ENCODE data around the gene HTRA2.

Gene HTRA2

DNA sequence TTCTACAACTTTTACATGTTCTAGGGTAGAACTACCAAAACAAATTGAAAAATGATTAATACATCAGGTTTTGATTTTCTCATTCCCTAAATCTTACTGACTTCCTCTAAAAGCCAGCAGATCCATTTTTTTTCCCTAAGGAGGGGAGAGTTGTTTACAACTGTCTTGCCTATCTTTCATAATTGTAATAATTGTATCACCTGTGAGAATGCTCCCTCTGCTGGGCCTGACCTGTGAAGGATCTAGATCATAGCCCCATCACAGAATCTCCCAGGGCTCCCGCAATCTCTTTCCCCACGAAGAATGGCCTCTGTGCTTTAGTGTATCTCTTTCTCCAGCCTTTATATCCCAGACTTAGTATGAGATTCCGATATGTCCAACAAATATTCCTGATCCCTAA, 14.9 kb downstream of the HTRA2 start:
- DNase-seq (ENCODE audit: low read depth in 1 of 2, low spot score in 1 of 2): no peak
- TF ChIP-seq JUND (IDR thresholded peaks at IDR 0.05; ENCODE audit: low read depth): no peak
- in situ Hi-C loops (cut with HindIII; ENCODE audit: low pct_unique_long_range_greater_than_20kb, low sequenced_read_pairs): no loop called here

DNA sequence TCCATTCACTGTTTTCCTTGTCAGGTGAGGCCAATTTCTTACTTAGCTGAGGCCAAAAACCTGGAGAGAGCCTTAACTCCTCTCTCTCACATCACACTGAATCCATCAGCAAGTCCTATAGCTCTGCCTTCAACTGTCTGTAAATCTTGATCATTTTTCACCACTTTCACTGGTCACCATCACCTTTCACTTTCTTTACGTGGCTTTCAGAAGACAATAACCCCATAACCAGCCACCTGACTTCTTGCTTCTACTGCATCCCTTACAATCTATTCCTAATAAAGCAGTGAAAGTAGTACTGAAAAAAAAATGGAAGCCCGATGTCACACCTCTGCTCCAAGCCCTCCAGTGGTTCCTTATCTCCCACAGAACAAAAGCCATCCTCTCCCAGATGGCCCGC, 16.3 kb downstream of the HTRA2 start:
- no peak for DNase-seq (ENCODE audit: low read depth in 1 of 2, low spot score in 1 of 2)
- TF ChIP-seq JUND (IDR thresholded peaks at IDR 0.05; ENCODE audit: low read depth): no peak
- in situ Hi-C loops (cut with HindIII; ENCODE audit: low pct_unique_long_range_greater_than_20kb, low sequenced_read_pairs): no loop called here

DNA sequence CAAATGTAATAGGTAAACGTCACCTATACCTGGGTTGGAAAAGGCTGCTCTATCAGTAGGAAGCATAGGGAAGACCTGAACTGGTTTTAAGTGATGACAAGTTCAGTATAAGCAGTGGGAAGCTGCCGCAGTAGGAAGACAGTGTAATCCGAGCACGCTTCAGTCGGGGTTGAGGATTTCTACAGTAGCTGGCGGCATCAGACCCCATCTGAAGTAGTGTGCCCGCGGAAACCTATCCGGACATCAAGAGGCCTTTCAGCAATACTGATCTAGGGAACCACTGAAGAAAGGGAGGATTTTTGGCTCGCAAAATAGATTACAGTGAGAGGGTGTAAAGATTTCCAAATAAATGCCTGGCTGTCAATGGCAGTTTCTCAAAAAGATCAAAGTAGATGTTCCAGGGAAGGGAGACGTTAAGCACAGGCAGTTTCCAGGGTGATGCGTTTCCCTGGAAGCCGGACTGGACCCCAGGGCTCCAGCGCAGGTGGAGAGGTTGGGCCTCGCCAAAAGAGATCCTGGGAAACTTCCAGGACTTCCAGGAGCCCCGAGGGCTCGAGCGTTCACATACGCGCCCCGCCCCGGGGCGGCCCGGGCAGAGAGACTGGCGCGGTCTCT, 18.7 kb downstream of the HTRA2 start:
- DNase-seq (ENCODE audit: low read depth in 1 of 2, low spot score in 1 of 2): no peak
- in situ Hi-C loops (cut with HindIII; ENCODE audit: low pct_unique_long_range_greater_than_20kb, low sequenced_read_pairs): no loop called here
- no peak for TF ChIP-seq JUND (IDR thresholded peaks at IDR 0.05; ENCODE audit: low read depth)

DNA sequence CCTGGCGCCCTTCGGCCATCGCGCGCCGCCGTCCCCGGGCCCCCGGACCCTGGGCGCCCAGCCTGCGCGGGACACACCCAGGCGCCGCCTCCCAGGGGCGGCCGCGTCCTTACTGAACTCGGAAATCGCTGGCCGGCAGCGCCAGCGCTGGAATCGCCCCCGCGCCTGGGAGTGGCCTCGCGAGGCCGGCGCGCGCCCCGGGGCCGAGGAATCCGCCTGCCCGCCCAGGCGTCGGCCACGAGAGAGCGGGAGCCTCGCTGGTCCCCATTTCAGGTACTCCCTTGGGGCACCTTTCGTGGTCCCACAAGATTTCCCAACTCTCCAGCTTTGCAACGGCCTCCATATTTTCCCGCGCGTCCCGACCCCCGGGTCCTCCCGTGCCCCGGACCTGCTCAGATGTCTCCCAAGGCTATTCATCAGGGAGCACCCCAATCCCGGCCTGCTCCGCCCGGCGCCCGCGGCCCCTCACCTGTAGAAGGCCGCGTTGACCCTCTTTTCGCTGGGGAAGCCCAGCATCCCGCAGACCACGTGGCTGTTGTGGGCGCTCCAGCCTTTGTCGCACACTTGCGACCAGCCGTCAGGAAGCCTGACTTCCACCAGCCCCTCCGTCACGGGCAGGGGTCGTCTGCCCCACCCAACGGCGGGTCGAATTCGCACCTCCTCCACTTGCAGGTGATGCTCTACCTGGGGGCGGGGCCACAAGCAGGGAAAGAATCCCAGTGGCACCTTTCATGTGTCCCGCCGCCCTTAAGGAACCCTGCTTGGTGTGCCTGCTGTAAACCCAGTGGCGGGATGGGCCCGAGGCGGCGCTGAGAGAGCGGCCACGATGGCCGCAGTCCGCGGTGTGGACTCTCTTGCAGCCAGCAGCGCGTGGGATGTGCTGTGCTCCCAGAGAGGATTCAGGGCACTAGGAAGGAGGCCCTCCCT, 19.4 kb downstream of the HTRA2 start:
- no peak for TF ChIP-seq JUND (IDR thresholded peaks at IDR 0.05; ENCODE audit: low read depth)
- in situ Hi-C loops (cut with HindIII; ENCODE audit: low pct_unique_long_range_greater_than_20kb, low sequenced_read_pairs): no loop called here
- peak; percentile 59 to 67 for DNase-seq (ENCODE audit: low read depth in 1 of 2, low spot score in 1 of 2)

DNA sequence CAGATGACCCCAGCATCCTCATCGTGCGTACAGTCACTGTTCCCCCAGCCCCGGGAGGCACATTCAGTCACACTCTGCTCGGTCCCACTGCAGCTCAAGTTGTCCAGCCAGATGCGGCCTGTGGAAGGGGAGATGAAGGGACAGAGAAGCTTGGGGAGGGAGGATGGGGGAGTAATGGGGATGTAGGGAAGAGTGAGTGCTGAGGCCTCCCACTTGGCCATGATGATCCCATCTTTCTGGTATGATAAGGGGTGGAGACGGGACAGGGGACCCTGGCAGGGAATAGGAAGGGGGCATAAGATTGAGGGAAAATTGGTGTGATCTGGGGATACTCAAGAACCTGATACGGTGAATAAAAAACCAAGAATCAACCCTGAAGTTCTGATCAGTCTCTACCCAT, 20.5 kb downstream of the HTRA2 start:
- in situ Hi-C loops (cut with HindIII; ENCODE audit: low pct_unique_long_range_greater_than_20kb, low sequenced_read_pairs): no loop called here
- TF ChIP-seq JUND (IDR thresholded peaks at IDR 0.05; ENCODE audit: low read depth): no peak
- DNase-seq (ENCODE audit: low read depth in 1 of 2, low spot score in 1 of 2): no peak

DNA sequence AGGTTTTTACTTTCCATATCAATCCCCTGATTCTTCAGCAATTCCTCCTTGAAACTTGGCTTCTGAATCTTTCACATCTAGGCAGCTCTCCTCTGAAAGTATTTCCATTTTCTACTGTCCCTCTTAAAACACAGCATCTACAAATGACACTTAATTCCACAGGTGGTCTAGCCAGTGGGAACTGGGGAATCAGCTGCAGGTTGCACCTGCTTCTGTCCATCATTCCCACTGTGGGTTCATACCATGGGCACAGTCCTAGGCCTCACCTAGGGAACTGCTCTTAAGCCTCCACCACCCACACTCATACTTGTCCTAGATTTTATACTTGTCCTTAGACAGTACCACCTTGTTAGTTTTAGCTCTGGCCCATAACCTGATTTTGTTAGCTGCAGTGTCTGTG, 21.8 kb downstream of the HTRA2 start:
- no peak for TF ChIP-seq JUND (IDR thresholded peaks at IDR 0.05; ENCODE audit: low read depth)
- no peak for DNase-seq (ENCODE audit: low read depth in 1 of 2, low spot score in 1 of 2)
- in situ Hi-C loops (cut with HindIII; ENCODE audit: low pct_unique_long_range_greater_than_20kb, low sequenced_read_pairs): no loop called here

DNA sequence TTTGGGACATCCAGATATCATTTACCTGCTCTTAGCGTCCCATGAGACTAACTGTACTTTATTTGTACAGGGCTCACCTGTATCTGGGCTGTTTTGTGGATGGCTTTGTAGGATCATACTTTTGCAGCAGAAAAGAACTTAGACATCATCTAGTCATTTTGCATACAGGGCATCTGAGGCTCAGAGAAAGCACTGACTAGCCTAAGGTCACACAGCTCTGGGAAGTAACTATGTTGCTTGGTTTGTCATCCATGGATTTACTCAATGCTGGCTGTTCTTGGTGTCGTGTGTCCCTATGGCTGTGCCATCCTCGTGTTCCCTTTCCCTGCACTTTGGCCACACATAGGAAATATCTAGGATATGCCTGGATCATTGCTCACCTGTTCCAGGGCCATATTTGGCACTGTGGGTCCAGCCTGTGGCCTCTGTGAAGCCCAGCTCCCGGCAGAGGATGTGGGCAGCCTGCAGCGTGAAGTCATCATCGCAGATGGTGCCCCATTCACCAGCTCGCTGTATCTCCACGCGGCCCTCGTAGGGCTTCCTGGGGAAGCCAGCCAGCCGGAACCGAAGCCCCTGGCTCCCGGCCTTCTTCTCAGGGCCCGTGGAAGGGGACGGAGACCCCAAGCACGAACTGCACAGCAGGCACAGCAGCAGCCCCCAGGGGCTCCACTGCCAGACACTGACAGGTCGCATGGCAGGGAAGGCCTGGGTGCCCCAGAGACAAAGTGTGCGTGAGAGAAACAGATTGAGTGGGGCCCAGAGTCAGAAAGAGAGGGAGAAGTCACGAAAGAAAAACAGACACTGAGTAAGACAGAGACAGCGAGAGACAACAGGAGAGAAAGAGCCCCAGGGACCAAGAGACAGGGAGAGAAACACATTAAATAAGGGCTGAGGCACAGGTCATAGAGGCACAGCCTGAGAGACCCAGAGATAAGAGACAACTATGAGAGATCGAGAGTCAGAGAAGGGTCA, 22.5 kb downstream of the HTRA2 start:
- no peak for DNase-seq (ENCODE audit: low read depth in 1 of 2, low spot score in 1 of 2)
- TF ChIP-seq JUND (IDR thresholded peaks at IDR 0.05; ENCODE audit: low read depth): no peak
- in situ Hi-C loops (cut with HindIII; ENCODE audit: low pct_unique_long_range_greater_than_20kb, low sequenced_read_pairs): no loop called here

DNA sequence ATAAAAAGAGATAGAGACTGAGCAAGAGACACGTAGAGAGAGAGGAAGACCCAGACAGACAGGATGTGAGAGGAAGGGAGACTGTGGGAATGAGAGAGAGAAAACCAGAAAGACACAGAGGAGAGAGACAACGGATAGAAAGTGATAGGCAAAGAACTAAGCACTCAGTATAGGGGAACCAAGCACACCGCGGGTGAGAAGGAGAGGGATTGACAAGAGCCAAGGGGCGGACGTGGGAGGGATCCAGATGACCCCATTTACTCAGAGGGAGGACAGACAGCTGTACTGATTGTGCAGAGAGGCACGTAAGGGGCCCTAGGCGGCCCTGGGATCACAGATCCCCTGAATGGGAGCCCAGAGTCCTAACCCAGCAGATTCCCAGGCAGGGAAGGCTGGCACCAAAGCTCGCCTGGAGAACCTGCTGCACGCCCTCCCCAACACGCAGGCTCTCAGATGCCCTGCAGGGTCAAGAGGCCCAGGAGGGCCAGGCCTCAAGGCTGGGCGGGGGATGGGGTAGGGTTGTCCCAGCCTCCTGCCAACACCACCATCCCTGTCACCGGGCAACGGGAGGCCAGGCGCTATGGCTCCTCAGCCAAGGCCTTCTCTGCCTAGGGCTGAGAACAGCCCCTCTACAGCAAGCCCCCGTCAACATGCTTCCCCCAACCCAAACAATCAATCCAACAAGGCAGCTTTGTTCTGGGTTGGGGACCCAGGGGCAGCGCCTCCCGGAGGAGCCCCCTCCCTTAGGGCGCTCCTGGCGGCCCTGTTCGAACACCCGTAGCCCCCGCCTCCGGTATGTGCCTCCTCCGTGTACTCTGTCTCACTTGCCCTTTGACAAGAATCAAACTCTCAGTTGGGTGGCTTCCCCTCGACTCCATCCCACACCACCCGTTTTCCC, 23.4 kb downstream of the HTRA2 start:
- DNase-seq (ENCODE audit: low read depth in 1 of 2, low spot score in 1 of 2): no peak
- TF ChIP-seq JUND (IDR thresholded peaks at IDR 0.05; ENCODE audit: low read depth): no peak
- in situ Hi-C loops (cut with HindIII; ENCODE audit: low pct_unique_long_range_greater_than_20kb, low sequenced_read_pairs): no loop called here

DNA sequence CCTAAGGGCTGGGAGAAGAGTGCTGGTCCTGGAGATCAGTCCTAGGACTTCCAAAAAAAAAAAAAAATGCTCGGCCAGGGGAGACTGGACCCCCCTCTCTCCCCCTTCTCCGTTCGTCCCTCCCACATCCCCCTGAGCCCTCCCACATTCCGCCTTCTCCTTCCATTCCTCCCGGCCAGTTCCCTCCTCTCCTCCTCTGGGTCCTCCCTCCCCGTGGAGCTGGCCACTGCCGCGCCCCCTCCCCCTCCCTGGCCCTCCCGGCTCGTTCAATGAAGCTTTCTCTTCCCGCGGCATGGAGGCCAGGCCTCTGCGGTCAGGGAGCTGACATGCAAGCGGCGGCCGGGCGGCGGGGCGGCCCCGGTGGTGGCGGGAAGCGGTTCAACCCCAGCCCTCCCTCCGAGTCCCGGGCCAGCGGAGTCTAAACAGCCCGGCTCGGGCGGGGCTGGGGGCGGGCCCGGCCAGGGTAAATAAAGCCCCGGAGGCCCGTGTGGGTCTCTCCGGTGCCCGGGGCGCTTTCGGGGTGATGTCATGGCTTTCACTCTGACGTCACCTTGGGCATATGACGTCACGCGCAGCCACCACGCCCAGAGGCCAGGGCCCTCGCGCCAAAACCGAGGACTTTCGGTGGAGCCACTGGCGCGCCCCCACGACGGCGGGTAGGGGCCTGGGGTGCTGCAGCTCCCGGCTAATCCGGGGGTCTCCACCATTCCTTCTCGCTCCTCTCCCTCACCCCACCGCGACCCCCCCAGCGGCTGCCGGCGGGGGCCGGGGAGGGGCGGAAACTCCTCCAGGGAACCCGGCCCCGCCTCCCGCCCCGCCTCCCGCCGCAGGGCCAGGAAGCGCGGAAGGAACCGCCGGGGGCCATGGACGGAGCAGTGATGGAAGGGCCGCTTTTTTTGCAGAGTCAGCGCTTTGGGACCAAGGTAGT, 24.4 kb downstream of the HTRA2 start, which contains the start of the genes DOK1 and LOXL3:
DOK1 (plus strand) TSS at position 829 of the 928 bp plus-strand sequence; CDS start at position 864, 35 bp downstream.
LOXL3 (minus strand) TSS at position 51 of the 928 bp plus-strand sequence. CDS start 1,308 bp downstream, outside the sequence.
- no peak for TF ChIP-seq JUND (IDR thresholded peaks at IDR 0.05; ENCODE audit: low read depth)
- in situ Hi-C loops (cut with HindIII; ENCODE audit: low pct_unique_long_range_greater_than_20kb, low sequenced_read_pairs): no loop called here
- peak; percentile 67 to 75 for DNase-seq (ENCODE audit: low read depth in 1 of 2, low spot score in 1 of 2)

DNA sequence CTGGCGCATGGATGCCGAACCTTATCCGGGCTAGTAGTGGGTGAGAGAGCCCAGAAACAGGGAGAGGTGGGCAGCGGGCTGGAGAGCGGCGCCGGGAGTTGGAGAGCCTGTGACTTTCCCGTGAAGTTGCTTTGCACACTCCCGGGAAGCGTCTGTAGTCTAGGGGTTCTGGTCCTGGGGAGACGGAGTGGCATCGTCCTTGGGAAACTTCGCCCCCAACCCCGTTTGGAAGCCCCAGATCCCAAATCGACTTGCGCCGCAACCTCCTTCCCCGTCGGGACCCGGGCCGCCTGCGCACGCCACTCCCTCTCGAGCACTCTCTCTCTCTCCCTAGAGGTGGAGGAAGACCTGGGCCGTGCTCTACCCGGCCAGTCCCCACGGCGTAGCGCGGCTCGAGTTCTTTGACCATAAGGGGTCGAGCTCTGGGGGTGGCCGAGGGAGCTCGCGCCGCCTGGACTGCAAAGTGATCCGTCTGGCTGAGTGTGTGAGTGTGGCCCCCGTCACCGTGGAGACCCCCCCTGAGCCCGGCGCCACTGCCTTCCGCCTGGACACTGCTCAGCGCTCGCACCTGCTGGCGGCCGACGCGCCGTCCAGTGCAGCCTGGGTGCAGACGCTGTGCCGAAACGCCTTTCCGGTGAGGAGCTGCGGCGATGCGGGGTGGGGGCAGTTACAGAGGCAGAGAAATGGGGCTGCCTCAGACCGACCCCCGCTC, 25.2 kb downstream of the HTRA2 start:
- TF ChIP-seq JUND (IDR thresholded peaks at IDR 0.05; ENCODE audit: low read depth): no peak
- in situ Hi-C loops (cut with HindIII; ENCODE audit: low pct_unique_long_range_greater_than_20kb, low sequenced_read_pairs): no loop called here
- no peak for DNase-seq (ENCODE audit: low read depth in 1 of 2, low spot score in 1 of 2)
